HL-60 (cell line): ENCODE results near the gene TENM3.

Source experiments
- CTCF ChIP-seq: IDR thresholded peaks from one replicate; pipeline ENCODE4 v1.5.1; 2011; ENCODE audit warnings: low read length, control low read depth, inconsistent platforms; ENCODE audit not compliant: insufficient read depth
- GABPA ChIP-seq: IDR thresholded peaks from 2 replicates; pipeline ENCODE4 v1.6.1; 2012; ENCODE audit warnings: low read depth
- POLR2AphosphoS5 ChIP-seq: IDR thresholded peaks from 2 replicates; pipeline ENCODE4 v1.6.1; 2012; ENCODE audit warnings: low read depth
- REST ChIP-seq: IDR thresholded peaks from 2 replicates; pipeline ENCODE4 v1.6.1; 2012; ENCODE audit warnings: low read depth; ENCODE audit not compliant: insufficient replicate concordance

GRCh38 chr4:182807767-182808548 lies 564.8 kb downstream of the TENM3 start:
- TF ChIP-seq CTCF (no peak), POLR2AphosphoS5 (no peak), REST (no peak), GABPA (no peak)
